Measurements from ENCODE around the gene UIMC1. TPM values are rescaled to one million over a fixed set of nuclear protein-coding genes. Genes with fewer than 3 reads are reported as not detected.

UIMC1 gene
- total RNA-seq, 1 donor from 2014 or later = 36.1 TPM

- peaks cover 12% of the 10 kb centered on the region for H3K4me1 ChIP-seq (ENCODE audit: insufficient read depth, low read length)
- H3K4me3 ChIP-seq (ENCODE audit: insufficient read depth, low read depth, low read length) = no peak overlapping the region
- Mint-ChIP-seq H3K4me3 (ENCODE audit: unreplicated experiment) (no peak overlapping the region), H3K9me3 (ENCODE audit: unreplicated experiment) (no peaks in the 10 kb centered on the region), H3K27me3 (ENCODE audit: low read depth, unreplicated experiment) (no peaks in the 10 kb centered on the region), H3K27ac (ENCODE audit: unreplicated experiment) (no peak overlapping the region), H3K36me3 (ENCODE audit: low read depth, unreplicated experiment) (peaks cover 7% of the 10 kb centered on the region), H3K4me1 (ENCODE audit: low read depth, unreplicated experiment) (peaks cover 9% of the 10 kb centered on the region)
- H3K4me2 ChIP-seq (ENCODE audit: low read length) = no peak overlapping the region
- TF ChIP-seq EZH2 (IDR thresholded peaks at IDR 0.05; ENCODE audit: insufficient read depth, low read length) (no peak), CTCF (IDR thresholded peaks at IDR 0.05; ENCODE audit: insufficient read depth, low read depth, low read length) (no peak)
- no peaks in the 10 kb centered on the region for H3K36me3 ChIP-seq (ENCODE audit: insufficient read depth, low read length)
- peaks cover 10% of the 10 kb centered on the region for H4K20me1 ChIP-seq (ENCODE audit: insufficient read depth, low read length)
- no peak overlapping the region for H3K27ac ChIP-seq (ENCODE audit: low read depth, low read length)
- DNase-seq (ENCODE audit: low read depth) (no peak), FAIRE-seq (no peak)
- H3K9me3 ChIP-seq (ENCODE audit: insufficient read depth, low read depth, low read length) = no peaks in the 10 kb centered on the region
- no peaks in the 10 kb centered on the region for H3K27me3 ChIP-seq (ENCODE audit: insufficient read depth, low read length)
- H3K79me2 ChIP-seq (ENCODE audit: insufficient read depth, low read length) = peaks cover 30% of the 10 kb centered on the region
- no peak overlapping the region for H3K9ac ChIP-seq (ENCODE audit: low read length)
- H2AFZ ChIP-seq (ENCODE audit: low read depth, low read length) = no peak overlapping the region
Measured at GRCh38 chr5:177020033-177020432, 13.5 kb upstream of the UIMC1 start.

- TF ChIP-seq CTCF (IDR thresholded peaks at IDR 0.05; ENCODE audit: insufficient read depth, low read depth, low read length) = no peak
- TF ChIP-seq EZH2 (IDR thresholded peaks at IDR 0.05; ENCODE audit: insufficient read depth, low read length) = no peak
- H3K9ac ChIP-seq (ENCODE audit: low read length) = no peak overlapping the region
Measured at GRCh38 chr5:177018341-177018740, 11.8 kb upstream of the UIMC1 start.

GRCh38 chr5:177015156-177015555 lies 8.6 kb upstream of the UIMC1 start:
- no peaks in the 10 kb centered on the region for H3K79me2 ChIP-seq (ENCODE audit: insufficient read depth, low read length)
- TF ChIP-seq CTCF (IDR thresholded peaks at IDR 0.05; ENCODE audit: insufficient read depth, low read depth, low read length) (no peak), EZH2 (IDR thresholded peaks at IDR 0.05; ENCODE audit: insufficient read depth, low read length) (no peak)

More at GRCh38 chr5:177018341-177018740, 11.8 kb upstream of the UIMC1 start:
- Histone ChIP-seq H3K36me3 (ENCODE audit: insufficient read depth, low read length) (no peaks in the 10 kb centered on the region), H4K20me1 (ENCODE audit: insufficient read depth, low read length) (peaks cover 5% of the 10 kb centered on the region), H3K4me2 (ENCODE audit: low read length) (no peak overlapping the region), H3K9me3 (ENCODE audit: insufficient read depth, low read depth, low read length) (no peaks in the 10 kb centered on the region), H3K79me2 (ENCODE audit: insufficient read depth, low read length) (peaks cover 15% of the 10 kb centered on the region), H3K4me3 (ENCODE audit: insufficient read depth, low read depth, low read length) (no peak overlapping the region), H3K4me1 (ENCODE audit: insufficient read depth, low read length) (peaks cover 8% of the 10 kb centered on the region), H2AFZ (ENCODE audit: low read depth, low read length) (no peak overlapping the region), H3K27ac (ENCODE audit: low read depth, low read length) (no peak overlapping the region), H3K27me3 (ENCODE audit: insufficient read depth, low read length) (no peaks in the 10 kb centered on the region)
- H3K27me3 Mint-ChIP-seq (ENCODE audit: low read depth, unreplicated experiment) = peaks cover 1% of the 10 kb centered on the region
- no peak overlapping the region for H3K4me3 Mint-ChIP-seq (ENCODE audit: unreplicated experiment)
- FAIRE-seq (no peak), DNase-seq (ENCODE audit: low read depth) (no peak)
- no peak overlapping the region for H3K27ac Mint-ChIP-seq (ENCODE audit: unreplicated experiment)
- peaks cover 3% of the 10 kb centered on the region for H3K4me1 Mint-ChIP-seq (ENCODE audit: low read depth, unreplicated experiment)
- H3K36me3 Mint-ChIP-seq (ENCODE audit: low read depth, unreplicated experiment) = peaks cover 1% of the 10 kb centered on the region
- H3K9me3 Mint-ChIP-seq (ENCODE audit: unreplicated experiment) = no peaks in the 10 kb centered on the region

More at GRCh38 chr5:177015156-177015555, 8.6 kb upstream of the UIMC1 start:
- Histone ChIP-seq H4K20me1 (ENCODE audit: insufficient read depth, low read length) (peaks cover 7% of the 10 kb centered on the region), H3K4me2 (ENCODE audit: low read length) (no peak overlapping the region), H3K36me3 (ENCODE audit: insufficient read depth, low read length) (no peaks in the 10 kb centered on the region), H3K27ac (ENCODE audit: low read depth, low read length) (no peak overlapping the region), H3K9ac (ENCODE audit: low read length) (no peak overlapping the region), H3K4me1 (ENCODE audit: insufficient read depth, low read length) (no peaks in the 10 kb centered on the region), H3K4me3 (ENCODE audit: insufficient read depth, low read depth, low read length) (no peak overlapping the region), H2AFZ (ENCODE audit: low read depth, low read length) (no peak overlapping the region), H3K9me3 (ENCODE audit: insufficient read depth, low read depth, low read length) (no peaks in the 10 kb centered on the region), H3K27me3 (ENCODE audit: insufficient read depth, low read length) (no peaks in the 10 kb centered on the region)
- Mint-ChIP-seq H3K27me3 (ENCODE audit: low read depth, unreplicated experiment) (peaks cover 1% of the 10 kb centered on the region), H3K4me1 (ENCODE audit: low read depth, unreplicated experiment) (no peaks in the 10 kb centered on the region), H3K36me3 (ENCODE audit: low read depth, unreplicated experiment) (peaks cover 1% of the 10 kb centered on the region), H3K4me3 (ENCODE audit: unreplicated experiment) (no peak overlapping the region), H3K27ac (ENCODE audit: unreplicated experiment) (no peak overlapping the region), H3K9me3 (ENCODE audit: unreplicated experiment) (no peaks in the 10 kb centered on the region)
- FAIRE-seq = no peak
- no peak for DNase-seq (ENCODE audit: low read depth)
